ENCODE results near the gene SLC4A11.
"Not testable (repeated sequence)": the region's sequence is repeated elsewhere in the genome, so short reads cannot be mapped to it uniquely, and the experiment has no call there.

SLC4A11 gene

DNA sequence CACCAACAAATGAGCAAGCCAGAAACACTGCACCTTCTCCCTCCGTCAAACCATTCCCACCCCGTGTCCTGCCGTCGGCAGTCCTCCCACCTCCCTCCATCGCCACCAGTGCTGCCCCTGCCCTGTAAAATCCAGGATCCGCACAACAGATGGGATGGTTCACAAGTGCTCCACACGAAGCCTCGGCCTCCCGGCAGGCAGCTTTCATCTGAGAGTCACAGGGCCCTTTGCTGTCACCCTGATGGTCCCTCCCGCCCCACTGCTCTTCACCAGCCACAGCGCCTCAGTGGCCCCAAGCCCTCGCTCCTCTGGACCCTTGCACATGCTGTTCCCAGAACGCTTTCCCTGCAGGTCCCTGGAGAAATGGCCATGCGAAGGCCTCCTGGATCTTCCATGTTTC is 12.1 kb downstream of the SLC4A11 start:
- no peak overlapping the region for H3K4me3 Mint-ChIP-seq
- H3K27ac Mint-ChIP-seq: no peak overlapping the region
- H3K27me3 Mint-ChIP-seq: no peaks in the 10 kb centered on the region
- peaks cover 20% of the 10 kb centered on the region for H3K4me1 Mint-ChIP-seq (ENCODE audit: low read depth)
- H3K36me3 Mint-ChIP-seq: no peaks in the 10 kb centered on the region
- H3K9me3 Mint-ChIP-seq (ENCODE audit: low read depth): no peaks in the 10 kb centered on the region

DNA sequence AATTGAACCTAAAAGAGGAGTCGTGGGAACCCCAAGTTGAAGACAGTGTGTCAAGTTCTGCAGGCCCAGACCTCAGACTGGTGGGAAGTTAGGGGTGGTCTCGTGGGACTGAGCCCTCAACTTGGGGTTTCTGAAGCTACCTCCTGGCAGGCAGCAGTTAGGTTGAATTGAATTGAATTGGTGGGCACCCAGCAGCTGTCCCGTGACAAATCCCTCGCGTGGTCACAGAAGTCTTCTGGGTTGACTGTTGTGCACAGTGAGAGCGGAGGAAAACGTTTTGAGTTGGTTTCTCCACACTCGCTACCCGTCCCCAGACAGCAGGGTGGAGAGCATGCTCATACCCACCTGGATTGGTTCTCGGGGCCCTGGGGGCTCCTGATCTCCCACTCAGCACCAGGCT is 12.9 kb downstream of the SLC4A11 start:
- Mint-ChIP-seq H3K4me3 (no peak overlapping the region), H3K4me1 (ENCODE audit: low read depth) (peaks cover 24% of the 10 kb centered on the region), H3K36me3 (no peaks in the 10 kb centered on the region), H3K9me3 (ENCODE audit: low read depth) (no peaks in the 10 kb centered on the region), H3K27me3 (no peaks in the 10 kb centered on the region), H3K27ac (no peak overlapping the region)

DNA sequence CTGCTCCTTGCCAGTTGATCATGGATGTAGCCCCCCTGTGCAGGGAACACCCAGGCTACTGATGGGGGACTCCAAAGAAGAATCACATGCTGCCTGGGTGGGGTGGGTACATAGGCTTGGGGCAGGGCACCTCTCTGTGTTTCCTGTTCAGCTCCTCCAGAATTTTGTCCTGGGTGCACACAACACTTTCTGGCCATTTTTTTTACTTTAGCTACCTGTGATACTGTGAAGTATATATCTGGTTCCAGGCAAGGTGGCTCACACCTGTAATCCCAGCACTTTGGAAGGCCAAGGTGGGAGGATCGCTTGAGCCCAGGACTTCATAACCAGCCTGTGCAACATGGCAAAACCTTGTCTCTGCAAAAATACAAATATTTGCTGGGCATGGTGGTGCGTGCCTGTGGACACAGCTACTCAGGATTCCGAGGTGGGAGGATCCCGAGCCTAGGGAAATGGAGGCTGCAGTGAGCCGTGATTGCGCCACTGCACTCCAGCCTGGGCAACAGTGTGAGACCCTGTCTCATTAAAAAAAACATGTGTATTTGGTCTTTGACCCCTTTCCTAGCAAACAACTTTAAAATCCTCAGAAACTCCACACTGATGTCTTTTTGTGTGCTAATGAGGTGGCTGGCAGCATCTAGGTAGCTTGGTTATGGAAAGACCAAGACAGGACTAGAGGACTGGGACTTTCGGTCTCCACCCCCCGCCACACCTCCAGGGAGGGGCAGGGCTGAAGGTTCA is 14.1 kb downstream of the SLC4A11 start:
- Mint-ChIP-seq H3K27ac (no peak overlapping the region), H3K4me3 (no peak overlapping the region), H3K4me1 (ENCODE audit: low read depth) (peaks cover 26% of the 10 kb centered on the region), H3K27me3 (no peaks in the 10 kb centered on the region), H3K36me3 (no peaks in the 10 kb centered on the region), H3K9me3 (ENCODE audit: low read depth) (no peaks in the 10 kb centered on the region)

DNA sequence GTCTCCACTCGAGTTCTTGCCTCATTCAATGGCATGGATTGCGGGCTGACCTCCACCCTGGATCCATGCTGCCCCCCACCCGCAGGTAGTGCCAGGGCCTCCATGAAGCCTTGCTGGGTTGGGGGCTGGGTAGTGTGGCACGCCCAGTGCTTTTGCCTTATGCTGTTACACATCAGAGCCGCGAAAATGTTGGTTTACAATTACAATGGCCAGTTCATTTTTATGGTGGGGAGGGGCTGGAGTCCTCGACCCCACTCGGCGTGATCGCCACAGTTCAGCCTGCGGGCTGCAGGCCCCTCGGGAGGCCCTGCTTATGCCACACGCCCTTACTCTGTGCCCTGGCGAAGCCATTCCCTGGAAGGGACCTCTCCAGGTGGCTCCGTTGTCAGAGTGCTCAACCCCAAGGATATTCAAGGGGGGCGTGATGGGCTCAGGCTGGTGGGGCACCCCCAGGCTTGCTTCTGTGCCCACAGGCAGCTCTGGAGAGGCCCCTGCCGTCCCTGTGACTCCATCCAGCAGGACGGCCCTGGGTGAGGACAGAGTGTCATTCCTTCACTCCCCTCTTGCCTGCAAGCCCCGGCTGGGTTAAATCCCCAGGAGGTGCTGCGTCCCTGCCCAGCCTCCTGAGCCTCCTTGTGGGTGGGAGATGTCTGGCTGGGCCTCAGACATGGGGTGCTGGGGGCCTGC is 14.9 kb downstream of the SLC4A11 start:
- H3K36me3 Mint-ChIP-seq: no peaks in the 10 kb centered on the region
- H3K27me3 Mint-ChIP-seq: no peaks in the 10 kb centered on the region
- H3K4me1 Mint-ChIP-seq (ENCODE audit: low read depth): peaks cover 26% of the 10 kb centered on the region
- no peak overlapping the region for H3K27ac Mint-ChIP-seq
- no peak overlapping the region for H3K4me3 Mint-ChIP-seq
- no peaks in the 10 kb centered on the region for H3K9me3 Mint-ChIP-seq (ENCODE audit: low read depth)

DNA sequence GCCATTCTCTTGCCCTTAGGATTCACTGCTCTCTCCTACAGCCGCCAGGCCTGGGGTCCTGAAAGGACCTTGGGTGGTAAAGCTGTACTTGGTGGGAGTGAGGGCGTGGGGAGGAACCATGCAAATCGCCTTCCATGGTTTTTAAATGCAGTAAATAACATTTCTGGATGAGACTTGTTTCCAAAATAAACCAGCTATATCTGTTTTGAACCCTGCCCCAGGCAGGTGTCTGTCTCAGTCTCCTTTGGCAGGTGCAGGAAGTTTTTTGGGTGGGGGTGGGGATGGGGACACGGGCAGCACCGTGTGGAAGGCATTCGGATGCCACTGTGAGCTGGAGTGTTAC is 15.4 kb downstream of the SLC4A11 start:
- Mint-ChIP-seq H3K27ac (no peak overlapping the region), H3K4me3 (no peak overlapping the region), H3K9me3 (ENCODE audit: low read depth) (no peaks in the 10 kb centered on the region), H3K27me3 (no peaks in the 10 kb centered on the region), H3K36me3 (no peaks in the 10 kb centered on the region), H3K4me1 (ENCODE audit: low read depth) (peaks cover 26% of the 10 kb centered on the region)

DNA sequence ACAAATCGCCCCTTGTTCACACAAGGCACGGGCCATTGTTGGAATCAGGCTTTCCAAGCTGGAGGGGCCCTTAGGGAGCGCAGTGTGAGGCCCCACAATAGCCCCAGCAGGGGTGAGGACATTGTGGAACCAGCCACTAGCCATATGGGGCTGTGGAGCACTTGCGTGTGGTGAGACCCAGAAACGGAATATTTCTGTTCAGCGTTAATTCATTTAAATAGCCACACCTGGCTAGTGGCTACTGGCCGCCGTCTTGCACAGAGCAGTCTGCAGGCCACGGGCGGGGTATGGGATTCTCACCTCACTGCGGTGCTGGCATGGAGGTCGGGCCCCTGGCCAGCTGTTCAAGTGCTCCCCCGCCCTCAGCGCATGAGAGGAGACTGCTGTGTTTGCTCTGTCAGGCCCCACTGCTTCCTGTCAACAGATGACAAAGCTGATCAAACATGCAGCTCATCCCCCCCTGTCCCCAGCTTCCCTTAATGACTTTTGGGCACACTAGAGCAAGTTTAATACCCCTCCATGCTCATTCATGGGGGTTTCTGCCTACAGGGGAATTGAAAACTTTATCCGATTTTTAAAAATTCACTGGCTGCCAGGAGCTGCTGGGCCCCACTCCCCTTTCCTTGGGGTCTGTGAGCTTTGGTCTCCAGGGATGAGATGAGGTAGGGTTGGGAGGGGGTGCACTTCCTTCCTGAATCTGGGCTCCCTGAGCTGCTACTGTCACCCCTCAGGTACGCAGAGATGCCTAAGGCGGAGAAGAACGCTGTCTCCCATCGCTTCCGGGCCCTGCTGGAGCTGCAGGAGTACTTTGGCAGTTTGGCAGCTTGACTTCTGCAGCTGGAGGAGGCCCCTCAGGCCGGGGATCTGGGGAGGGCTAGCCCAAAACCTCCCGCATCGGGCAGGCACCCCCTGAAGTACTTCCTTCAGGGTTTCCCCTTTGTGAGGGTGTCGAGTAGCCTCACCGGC is 16.1 kb downstream of the SLC4A11 start:
- Mint-ChIP-seq H3K4me1 (ENCODE audit: low read depth) (peaks cover 26% of the 10 kb centered on the region), H3K36me3 (no peaks in the 10 kb centered on the region), H3K9me3 (ENCODE audit: low read depth) (no peaks in the 10 kb centered on the region), H3K27ac (peak overlapping the region; percentile 72), H3K27me3 (no peaks in the 10 kb centered on the region), H3K4me3 (peak overlapping the region; percentile 53)

DNA sequence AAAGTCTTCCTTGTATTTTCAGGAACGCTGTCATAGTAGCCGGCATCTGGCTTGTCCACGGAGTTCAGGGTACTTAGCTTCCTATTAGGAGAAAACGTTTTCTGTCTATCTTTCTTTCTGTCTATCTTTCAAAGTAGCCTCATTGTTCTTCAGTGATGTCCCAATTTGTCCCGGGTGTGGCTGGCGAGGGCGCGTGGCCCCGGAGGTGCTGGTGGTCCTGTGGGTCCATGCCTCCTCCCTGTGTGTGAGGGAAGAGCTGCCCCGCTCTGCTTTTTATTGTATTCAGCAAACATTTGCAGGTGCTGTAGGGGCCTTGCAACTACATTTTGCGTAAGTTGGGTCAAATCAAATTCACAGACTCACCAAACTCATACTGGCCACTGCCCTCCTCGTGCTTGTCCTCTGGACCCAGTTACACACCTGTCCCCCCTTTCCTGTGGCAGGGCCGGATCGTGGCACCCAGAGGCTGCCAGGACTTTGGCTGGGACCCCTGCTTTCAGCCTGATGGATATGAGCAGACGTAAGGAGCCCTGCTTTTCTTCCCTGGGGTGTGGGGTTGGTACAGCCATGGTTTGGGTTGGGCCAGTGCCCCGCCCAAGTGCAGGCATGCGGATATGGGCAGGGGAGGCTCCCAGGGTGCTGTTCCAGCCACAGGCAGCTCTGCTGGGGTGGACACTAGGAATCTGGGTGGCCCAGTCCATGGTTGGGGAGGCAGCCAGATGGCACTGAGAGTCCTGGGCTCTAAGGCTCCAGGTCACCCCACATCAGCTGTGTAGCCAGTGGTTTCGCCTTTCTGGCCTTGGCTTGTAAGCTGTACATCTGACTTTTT is 17.4 kb downstream of the SLC4A11 start:
- no peaks in the 10 kb centered on the region for H3K36me3 Mint-ChIP-seq
- no peaks in the 10 kb centered on the region for H3K27me3 Mint-ChIP-seq
- no peak overlapping the region for H3K27ac Mint-ChIP-seq
- no peaks in the 10 kb centered on the region for H3K9me3 Mint-ChIP-seq (ENCODE audit: low read depth)
- H3K4me1 Mint-ChIP-seq (ENCODE audit: low read depth): peaks cover 26% of the 10 kb centered on the region
- H3K4me3 Mint-ChIP-seq: no peak overlapping the region

DNA sequence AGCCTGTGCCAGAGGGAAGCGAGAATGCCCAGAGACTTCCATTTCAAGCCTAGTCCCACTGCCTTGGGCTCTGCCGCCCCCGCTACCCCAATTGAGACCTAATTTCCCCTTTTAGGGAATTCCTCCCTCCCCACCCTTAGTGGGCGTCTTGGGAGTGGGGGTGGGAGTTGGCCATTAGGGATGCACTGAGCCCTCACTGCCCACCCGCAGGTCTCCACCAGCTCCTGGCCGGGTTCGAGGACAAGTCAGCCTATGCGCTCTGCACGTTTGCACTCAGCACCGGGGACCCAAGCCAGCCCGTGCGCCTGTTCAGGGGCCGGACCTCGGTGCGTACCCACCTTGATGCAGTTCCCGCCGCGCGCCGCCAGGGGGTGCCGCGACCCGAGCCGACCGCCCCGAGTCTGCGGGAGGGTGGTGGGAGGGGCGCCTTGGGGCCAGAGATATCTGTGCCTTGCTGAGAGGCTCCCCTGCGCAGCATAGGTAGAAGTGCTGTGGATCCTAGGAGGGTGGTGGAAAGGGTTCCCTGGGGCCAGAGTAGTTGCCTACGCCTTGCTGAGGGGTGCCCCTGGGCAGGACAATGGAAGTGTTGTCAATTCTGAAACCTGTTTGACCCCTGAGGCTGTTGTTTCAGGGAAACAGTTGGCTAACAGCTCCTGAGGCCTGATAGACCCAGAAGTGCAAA is 20.5 kb downstream of the SLC4A11 start:
- H3K4me3 Mint-ChIP-seq: no peak overlapping the region
- H3K27me3 Mint-ChIP-seq: no peaks in the 10 kb centered on the region
- H3K27ac Mint-ChIP-seq: no peak overlapping the region
- no peaks in the 10 kb centered on the region for H3K9me3 Mint-ChIP-seq (ENCODE audit: low read depth)
- no peaks in the 10 kb centered on the region for H3K36me3 Mint-ChIP-seq
- peaks cover 20% of the 10 kb centered on the region for H3K4me1 Mint-ChIP-seq (ENCODE audit: low read depth)

DNA sequence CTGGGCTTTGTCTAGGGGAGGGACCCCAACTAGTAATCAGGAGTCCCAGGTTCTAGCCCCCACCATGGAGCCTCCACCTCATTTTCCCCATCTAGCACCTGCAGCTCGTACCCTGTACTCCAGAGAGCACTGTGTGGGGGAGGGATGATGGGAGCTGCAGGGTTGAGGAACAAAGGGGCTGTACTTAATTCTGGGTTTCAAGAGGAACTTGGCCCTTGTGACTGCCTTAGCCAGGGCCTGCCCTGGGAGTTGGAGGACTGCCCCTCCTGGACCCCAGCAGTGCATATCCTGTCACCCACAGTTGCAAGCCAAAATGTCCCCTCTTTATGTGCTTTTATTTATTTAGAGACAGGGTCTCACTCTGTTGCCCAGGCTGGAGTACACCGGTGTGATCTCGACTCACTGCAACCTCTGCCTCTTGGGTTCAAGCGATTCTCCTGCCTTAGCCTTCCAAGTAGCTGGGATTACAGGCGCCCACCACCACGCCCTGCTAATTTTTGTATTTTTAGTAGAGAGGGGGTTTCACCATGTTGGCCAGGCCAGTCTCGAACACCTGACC is 23.6 kb downstream of the SLC4A11 start:
- H3K9me3 Mint-ChIP-seq (ENCODE audit: low read depth); H3K27me3 Mint-ChIP-seq; H3K27ac Mint-ChIP-seq; H3K36me3 Mint-ChIP-seq; H3K4me3 Mint-ChIP-seq: not testable (repeated sequence)
- H3K4me1 Mint-ChIP-seq (ENCODE audit: low read depth): peaks cover 13% of the 10 kb centered on the region

DNA sequence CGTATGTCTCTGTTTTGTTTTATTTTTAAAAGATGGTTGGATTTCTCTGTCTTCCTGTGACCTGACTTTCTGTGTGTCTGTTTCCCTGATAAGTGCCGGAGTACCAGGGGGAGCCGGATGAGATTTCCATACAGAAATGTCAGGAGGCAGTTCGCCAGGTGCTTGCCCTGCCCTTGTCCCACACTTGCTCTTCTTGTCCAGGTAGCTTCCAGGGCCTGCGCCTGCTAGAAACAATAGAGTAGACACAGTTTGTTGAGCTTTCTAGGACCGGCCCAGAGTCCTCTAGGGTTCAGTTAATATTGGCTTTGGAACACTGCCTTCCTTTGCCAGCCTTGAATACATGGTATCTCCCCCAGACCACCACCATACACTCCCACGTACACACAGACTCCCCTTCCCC is 25.8 kb downstream of the SLC4A11 start:
- Mint-ChIP-seq H3K4me1 (ENCODE audit: low read depth) (peaks cover 28% of the 10 kb centered on the region), H3K27me3 (no peaks in the 10 kb centered on the region), H3K36me3 (no peaks in the 10 kb centered on the region), H3K4me3 (no peak overlapping the region), H3K27ac (no peak overlapping the region), H3K9me3 (ENCODE audit: low read depth) (no peaks in the 10 kb centered on the region)

DNA sequence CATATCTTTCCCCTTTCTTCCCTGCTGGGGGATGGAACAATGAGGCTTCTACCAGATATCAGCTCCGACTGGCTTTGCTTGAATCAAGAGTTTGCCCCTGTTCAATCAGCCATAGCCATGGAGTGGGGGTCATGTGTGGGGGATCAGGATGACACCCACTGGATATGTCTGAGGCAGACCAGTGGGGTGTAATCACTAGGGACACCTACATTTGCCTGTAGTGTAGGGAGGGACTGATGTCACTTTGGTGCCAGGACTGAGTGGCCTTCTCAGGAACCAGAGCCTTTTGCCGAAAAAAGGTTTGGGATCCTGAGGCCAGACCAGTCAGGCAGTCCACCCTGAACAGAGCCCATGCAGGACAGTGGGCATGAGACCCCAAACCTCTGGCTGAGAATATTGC is 28.6 kb downstream of the SLC4A11 start:
- Mint-ChIP-seq H3K27ac (peak overlapping the region; percentile 90), H3K4me3 (peak overlapping the region; percentile 95)

DNA sequence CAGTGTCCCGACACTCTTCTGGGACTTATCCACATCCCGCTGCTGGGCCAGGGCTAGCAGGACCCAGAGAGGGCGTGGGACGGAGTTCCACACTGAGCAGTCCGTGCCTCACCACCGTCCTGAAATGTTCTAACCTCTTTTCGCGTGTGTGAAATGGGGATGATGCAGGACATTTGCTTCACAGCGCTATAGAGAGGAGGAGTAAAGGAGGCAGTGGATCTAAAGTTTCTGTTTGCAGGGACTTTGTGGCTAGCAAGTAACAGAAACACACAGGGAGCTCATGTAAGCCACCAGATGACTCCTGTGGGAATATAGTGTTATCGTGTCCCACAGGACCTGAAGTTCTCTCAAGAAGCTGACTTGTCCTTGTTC is 29.1 kb downstream of the SLC4A11 start:
- no peaks in the 10 kb centered on the region for H3K9me3 Mint-ChIP-seq (ENCODE audit: low read depth)
- H3K4me1 Mint-ChIP-seq (ENCODE audit: low read depth): peaks cover 28% of the 10 kb centered on the region
- H3K4me3 Mint-ChIP-seq: peak overlapping the region; percentile 95
- H3K27me3 Mint-ChIP-seq: no peaks in the 10 kb centered on the region
- no peaks in the 10 kb centered on the region for H3K36me3 Mint-ChIP-seq
- peak overlapping the region; percentile 90 for H3K27ac Mint-ChIP-seq

More for the DNA sequence above, 28.6 kb downstream of the SLC4A11 start:
- H3K9me3 Mint-ChIP-seq (ENCODE audit: low read depth): no peaks in the 10 kb centered on the region
- H3K36me3 Mint-ChIP-seq: no peaks in the 10 kb centered on the region
- no peaks in the 10 kb centered on the region for H3K27me3 Mint-ChIP-seq
- H3K4me1 Mint-ChIP-seq (ENCODE audit: low read depth): peaks cover 28% of the 10 kb centered on the region

DNA sequence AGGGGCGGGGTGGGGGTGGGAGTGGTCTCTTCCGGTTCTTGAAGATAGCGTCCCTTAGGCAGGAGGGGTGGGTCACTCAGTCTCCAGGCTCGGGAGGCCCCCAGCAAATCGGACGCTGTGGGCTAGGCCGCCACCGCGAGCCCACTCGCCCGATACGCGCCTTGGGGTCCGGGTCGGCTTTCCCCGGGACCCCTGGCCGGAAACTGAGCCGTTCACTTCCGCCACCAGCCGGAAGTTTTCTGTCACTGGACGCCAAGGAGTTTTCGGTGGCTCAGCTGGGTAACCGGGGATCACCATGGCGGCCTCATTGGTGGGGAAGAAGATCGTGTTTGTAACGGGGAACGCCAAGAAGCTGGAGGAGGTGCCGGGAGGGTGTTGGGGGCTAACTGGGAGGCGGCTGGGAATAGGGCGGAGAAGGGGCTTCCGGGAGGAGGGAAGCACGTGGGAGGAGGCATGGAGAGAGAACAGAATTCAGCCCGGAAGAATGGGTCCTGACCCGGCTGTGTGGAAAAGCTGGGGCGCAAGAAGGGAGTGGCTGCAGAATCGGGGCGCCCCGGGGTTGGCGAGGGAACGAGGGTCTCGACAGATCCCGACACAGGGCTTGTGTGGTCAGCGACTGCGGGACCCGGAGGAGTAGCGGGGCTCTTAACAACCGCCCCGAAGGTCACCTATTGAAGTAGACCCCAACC is 29.6 kb downstream of the SLC4A11 start, which contains the start of gene ITPA:
Gene ITPA (plus strand): TSS at position 242 of the 689 bp plus-strand sequence. CDS start 54 bp downstream, at position 296.
- peak within 1 kb of the TSS; percentile 95 for H3K4me3 Mint-ChIP-seq
- peak within 1 kb of the TSS; percentile 90 for H3K27ac Mint-ChIP-seq
- H3K36me3 Mint-ChIP-seq: no peaks in the 10 kb centered on the region
- no peaks in the 10 kb centered on the region for H3K27me3 Mint-ChIP-seq
- H3K4me1 Mint-ChIP-seq (ENCODE audit: low read depth): peaks cover 31% of the 10 kb centered on the region
- H3K9me3 Mint-ChIP-seq (ENCODE audit: low read depth): no peaks in the 10 kb centered on the region
